Small intestine (tissue), 7 donors: ENCODE results near the gene IFNLR1. TPM values are rescaled to one million over a fixed set of nuclear protein-coding genes. Genes with fewer than 3 reads are reported as not detected.

Source experiments
- DNase-seq, 2 donors: peaks; one replicate each; pipeline versions ENCODE4 v3.0.0 to v3.0.0-alpha.2; 2013
- FAIRE-seq: peaks from 2 replicates; lab custom pipeline; 2012; peaks lifted over from hg19 to GRCh38; lab: Jason Lieb, UNC
- H3K27ac ChIP-seq, 3 donors: one replicate each; pipeline ENCODE4 v1.5.1; 2013; ENCODE audit warnings: low read length in 2 of 3, mild to moderate bottlenecking in 2 of 3, control low read depth in 1 of 3, inconsistent platforms in 1 of 3, low read depth in 1 of 3, moderate library complexity in 1 of 3
- H3K27me3 ChIP-seq, 3 donors: one replicate each; pipeline ENCODE4 v1.6.1; 2013; ENCODE audit warnings: low read length in 3 of 3, inconsistent platforms in 1 of 3; ENCODE audit not compliant: control insufficient read depth in 3 of 3, insufficient read depth in 3 of 3
- H3K36me3 ChIP-seq, 3 donors: one replicate each; pipeline ENCODE4 v1.6.1; 2013; ENCODE audit warnings: low read length in 3 of 3, inconsistent platforms in 1 of 3, low read depth in 1 of 3, mild to moderate bottlenecking in 1 of 3, moderate library complexity in 1 of 3; ENCODE audit not compliant: control insufficient read depth in 3 of 3, insufficient read depth in 2 of 3
- H3K4me1 ChIP-seq, 3 donors: one replicate each; pipeline ENCODE4 v1.6.1; 2013; ENCODE audit warnings: low read length in 2 of 3, inconsistent platforms in 1 of 3, low read depth in 1 of 3, mild to moderate bottlenecking in 1 of 3, moderate library complexity in 1 of 3; ENCODE audit not compliant: control insufficient read depth in 3 of 3, insufficient read depth in 2 of 3
- H3K4me3 ChIP-seq, 3 donors: one replicate each; pipeline ENCODE4 v1.5.1; 2013; ENCODE audit warnings: low read length in 3 of 3, control low read depth in 1 of 3, inconsistent platforms in 1 of 3, low read depth in 1 of 3, mild to moderate bottlenecking in 1 of 3, moderate library complexity in 1 of 3
- H3K9me3 ChIP-seq, 2 donors: one replicate each; pipeline ENCODE4 v1.6.1; 2013; ENCODE audit warnings: low read depth in 1 of 2, low read length in 1 of 2; ENCODE audit not compliant: control insufficient read depth in 2 of 2, insufficient read depth in 1 of 2
- WGBS, 3 donors: extraction: QIAGEN DNeasy Blood & Tissue Kit; methylation state at CpG; one replicate each; pipeline ENCODE4 v1.1.7; 2013; 5-methylcytosine and 5-hydroxymethylcytosine counted together
- polyA plus RNA-seq, 4 donors: library from polyadenylated mRNA; stranded (reverse) in 3 of 4; unstranded in 1 of 4; fragments of 200-250 nt in 3 of 4; fragments of 120-200 nt in 1 of 4; gene quantifications; one replicate each; pipeline versions ENCODE4 v1.2.1 to v1.2.3, GENCODE V29; 2013
- donor health status: healthy with polysubstance abuse.
- donor health status: control.
- donor health status: control.
- donor health status: Bipolar disorder and iron deficiency.
- donor health status: healthy.

IFNLR1 gene
- polyA plus RNA-seq, 4 donors, result 4.8 to 9.8 (median 6.9) TPM

- Histone ChIP-seq H3K4me1 (peaks cover 0 to 37% (median 0%) of the 10 kb centered on the region in 3 donors), H3K27me3 (no peaks in the 10 kb centered on the region), H3K4me3 (no peak overlapping the region), H3K9me3 (no peaks in the 10 kb centered on the region), H3K27ac (no peak overlapping the region), H3K36me3 (peaks cover 0 to 2% (median 0%) of the 10 kb centered on the region in 3 donors)
- FAIRE-seq (no peak), DNase-seq (no peak)
- WGBS, 3 donors, result 69 to 77% (median 71%) methylated on average over 6 of the region's 6 CpGs
Measured at GRCh38 chr1:24147816-24148215, 39.3 kb downstream of the IFNLR1 start.

DNA sequence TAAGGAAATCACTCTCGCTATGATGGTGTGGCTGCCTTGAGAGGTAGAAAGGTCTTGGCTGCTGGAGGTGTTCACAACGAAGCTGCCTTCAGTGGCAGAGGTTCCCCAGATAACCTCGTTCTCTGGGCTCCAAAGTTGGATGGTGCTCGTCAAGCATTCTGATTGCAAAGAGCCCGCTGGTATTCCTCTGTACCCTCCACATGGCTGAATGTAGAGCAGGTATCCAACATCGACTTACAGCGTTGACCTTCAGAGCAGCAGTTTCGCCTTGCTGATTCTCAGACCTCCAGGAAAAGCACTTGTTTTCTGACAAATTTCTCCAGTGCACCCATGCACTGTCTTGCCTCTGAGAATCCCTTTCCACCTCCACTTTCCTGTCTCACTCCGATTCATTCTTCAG, 39.9 kb downstream of the IFNLR1 start:
- WGBS, 3 donors, result 88 to 94% (median 91%) methylated on average over 9 of the region's 9 CpGs

DNA sequence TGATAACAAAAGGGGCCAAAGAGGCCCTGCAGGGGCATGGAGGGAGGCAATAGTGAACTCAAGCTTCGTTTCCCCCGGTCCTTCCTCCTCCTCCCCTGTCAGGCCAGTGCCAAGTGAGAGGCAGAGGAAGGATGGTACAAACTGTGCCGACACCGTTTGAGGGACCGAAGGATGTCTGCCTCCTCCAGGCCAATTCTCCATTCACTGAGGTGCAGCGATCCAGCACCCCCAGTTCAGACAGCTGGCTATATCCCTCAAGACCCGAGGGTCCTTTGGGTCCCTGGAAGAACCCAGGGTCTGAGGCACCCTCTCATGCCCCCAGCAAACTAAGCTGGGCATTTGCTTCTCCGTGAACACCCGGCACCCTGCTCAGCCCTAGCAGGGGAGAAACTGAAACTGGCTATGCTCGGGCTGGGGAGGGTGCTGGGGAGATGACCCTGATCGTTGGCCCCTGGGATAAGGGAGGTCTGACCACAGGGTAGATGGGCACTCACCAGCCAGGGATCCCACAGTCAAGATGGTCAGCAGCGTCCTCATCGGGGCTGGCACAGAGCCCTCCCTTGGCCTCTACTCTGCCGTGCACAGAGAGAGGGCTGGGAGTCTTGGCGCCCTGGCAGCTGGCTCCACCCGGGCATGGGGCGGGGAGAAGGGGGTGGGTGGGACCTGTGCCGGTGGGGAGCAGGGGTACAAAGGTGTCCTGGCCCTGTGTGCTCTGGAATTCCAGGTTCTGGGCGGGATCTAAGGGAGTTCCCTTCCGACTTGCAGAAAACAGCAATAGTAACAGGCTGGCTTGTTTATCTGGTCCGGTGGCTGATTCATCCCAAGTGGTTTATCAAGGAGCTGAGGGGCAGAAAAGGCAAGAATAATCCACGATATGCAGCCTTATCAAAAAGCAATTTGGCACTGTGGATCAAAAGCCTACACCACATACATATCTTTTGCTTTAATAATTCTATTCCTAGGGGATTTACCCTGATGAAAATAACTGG, 44.2 kb downstream of the IFNLR1 start, which contains the start of gene IL22RA1:
Gene IL22RA1 (minus strand): TSS at position 595 of the 989 bp plus-strand sequence. CDS start 58 bp downstream, at position 537.
- H3K4me3 ChIP-seq, result peak within 1 kb of the TSS in 2 of 3 donors; percentile 67 to 82
- no peaks in the 10 kb centered on the region for H3K27me3 ChIP-seq
- peaks cover 0 to 30% (median 3%) of the 10 kb centered on the region in 3 donors for H3K36me3 ChIP-seq
- H3K27ac ChIP-seq, result peak within 1 kb of the TSS; percentile 75 to 97 (median 80)
- 8 to 42% (median 24%) methylated on average over 22 of the region's 22 CpGs for WGBS, 3 donors
- FAIRE-seq, result no peak
- peaks cover 0 to 27% (median 0%) of the 10 kb centered on the region in 3 donors for H3K4me1 ChIP-seq
- peak; percentile 93 to 98 for DNase-seq
- H3K9me3 ChIP-seq, result no peaks in the 10 kb centered on the region

More for the DNA sequence above, 39.9 kb downstream of the IFNLR1 start:
- no peaks in the 10 kb centered on the region for H3K36me3 ChIP-seq
- FAIRE-seq, result no peak
- DNase-seq, result no peak
- H3K9me3 ChIP-seq, result no peaks in the 10 kb centered on the region
- no peak overlapping the region for H3K27ac ChIP-seq
- peaks cover 0 to 37% (median 0%) of the 10 kb centered on the region in 3 donors for H3K4me1 ChIP-seq
- no peaks in the 10 kb centered on the region for H3K27me3 ChIP-seq
- H3K4me3 ChIP-seq, result no peak overlapping the region

DNA sequence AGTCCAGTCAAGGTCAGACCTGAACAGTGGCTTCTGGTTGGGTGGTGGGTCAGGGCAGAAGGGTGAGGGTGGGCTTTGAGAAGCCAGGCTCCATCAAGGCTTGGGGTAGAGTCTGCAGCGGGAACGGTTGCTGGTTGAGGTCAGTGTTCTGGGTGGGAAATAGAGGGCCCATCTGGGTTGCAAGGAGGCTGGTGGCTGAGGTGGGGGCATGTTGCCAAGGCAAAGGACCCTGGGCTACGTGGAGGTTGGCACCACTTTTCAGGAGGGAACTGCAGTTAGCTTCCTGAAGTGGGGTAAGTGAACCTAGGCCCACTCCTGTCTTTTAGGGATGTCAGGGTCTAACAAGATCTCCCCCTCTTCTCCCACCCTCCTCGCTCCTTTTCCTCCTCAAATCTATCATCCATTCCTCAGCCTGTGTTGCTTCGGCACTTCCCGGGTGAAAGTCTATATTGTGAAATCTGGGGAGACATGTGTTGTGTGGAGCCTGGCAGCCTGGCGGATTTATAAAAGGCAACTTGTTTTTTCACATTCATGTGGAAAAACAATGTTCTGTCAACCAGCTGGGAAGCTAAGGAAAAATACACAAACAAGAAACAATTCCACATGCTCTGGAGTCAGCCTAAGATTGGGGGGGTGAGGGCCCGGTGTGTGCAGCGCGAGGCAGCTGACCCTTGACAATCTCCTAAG, 45.6 kb downstream of the IFNLR1 start:
- Histone ChIP-seq H3K4me1 (peaks cover 0 to 27% (median 0%) of the 10 kb centered on the region in 3 donors), H3K27me3 (no peaks in the 10 kb centered on the region), H3K4me3 (peak overlapping the region in 2 of 3 donors; percentile 67 to 82), H3K27ac (peak overlapping the region in 2 of 3 donors; percentile 80 to 97), H3K9me3 (no peaks in the 10 kb centered on the region), H3K36me3 (peaks cover 0 to 44% (median 3%) of the 10 kb centered on the region in 3 donors)
- WGBS, 3 donors, result 16 to 57% (median 41%) methylated on average over 10 of the region's 10 CpGs
- no peak for FAIRE-seq
- DNase-seq, result peak; percentile 88 to 92

DNA sequence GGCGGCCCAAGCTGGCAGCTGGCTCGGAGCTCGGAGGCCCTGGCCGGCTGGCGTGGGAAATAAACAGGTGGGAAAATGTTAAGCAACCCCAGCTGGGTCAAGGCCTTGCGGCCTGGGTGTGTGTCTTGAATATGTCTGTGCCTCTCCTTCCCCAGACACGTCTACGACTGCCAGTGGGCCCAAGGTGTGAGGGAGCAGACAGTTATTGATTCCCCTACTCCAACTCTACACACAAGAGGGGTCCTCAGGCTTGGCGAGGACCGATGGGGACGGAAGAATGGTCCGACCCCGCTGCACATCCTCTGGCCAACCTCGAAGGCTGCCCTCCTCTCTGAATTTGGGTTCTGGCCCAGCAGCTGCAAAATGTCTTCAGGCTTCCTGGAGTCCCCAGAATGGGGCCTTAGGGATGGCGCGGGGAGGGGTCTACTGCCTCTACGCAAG, 46.3 kb downstream of the IFNLR1 start:
- Histone ChIP-seq H3K9me3 (no peaks in the 10 kb centered on the region), H3K27ac (peak overlapping the region in 1 of 3 donors; percentile 97), H3K4me3 (peak overlapping the region in 2 of 3 donors; percentile 67 to 82), H3K27me3 (no peaks in the 10 kb centered on the region), H3K36me3 (peaks cover 0 to 51% (median 3%) of the 10 kb centered on the region in 3 donors), H3K4me1 (peaks cover 0 to 27% (median 0%) of the 10 kb centered on the region in 3 donors)
- no peak for FAIRE-seq
- no peak for DNase-seq
- WGBS, 3 donors, result 87 to 91% (median 90%) methylated on average over 17 of the region's 17 CpGs

- WGBS, 3 donors, result 87 to 88% (median 88%) methylated on average over 11 of the region's 11 CpGs
- Histone ChIP-seq H3K27me3 (no peaks in the 10 kb centered on the region), H3K9me3 (no peaks in the 10 kb centered on the region), H3K36me3 (peaks cover 0 to 52% (median 3%) of the 10 kb centered on the region in 3 donors), H3K27ac (no peak overlapping the region), H3K4me1 (peaks cover 0 to 27% (median 0%) of the 10 kb centered on the region in 3 donors), H3K4me3 (peak overlapping the region in 1 of 3 donors; percentile 82)
- FAIRE-seq (no peak), DNase-seq (no peak)
Measured at GRCh38 chr1:24139841-24140425, 47.2 kb downstream of the IFNLR1 start.

- WGBS, 3 donors, result 69 to 83% (median 76%) methylated on average over 2 of the region's 2 CpGs
- no peak overlapping the region for H3K4me3 ChIP-seq
- H3K4me1 ChIP-seq, result peaks cover 0 to 21% (median 0%) of the 10 kb centered on the region in 3 donors
- no peak for FAIRE-seq
- H3K36me3 ChIP-seq, result peaks cover 0 to 57% (median 6%) of the 10 kb centered on the region in 3 donors
- no peaks in the 10 kb centered on the region for H3K9me3 ChIP-seq
- DNase-seq, result no peak
- no peaks in the 10 kb centered on the region for H3K27me3 ChIP-seq
- H3K27ac ChIP-seq, result no peak overlapping the region
Measured at GRCh38 chr1:24139222-24139489, 47.9 kb downstream of the IFNLR1 start.
